Islet precursor cell (in vitro differentiated cells): ENCODE measurements around the gene MOB3C.

Experiments
- DNase-seq: peaks from one replicate; pipeline ENCODE4 v3.0.0-alpha.2; 2018

Gene MOB3C

GRCh38 chr1:46603858-46604549, 12.6 kb downstream of the MOB3C start, which contains the start of gene MKNK1:
TSS of gene MKNK1 (minus strand) at chr1:46604268. CDS start at chr1:46583327, 20,941 bp downstream.
- peak; percentile 99 for DNase-seq

- no peak for DNase-seq
Observed at GRCh38 chr1:46603481-46603857, 13.1 kb downstream of the MOB3C start.

- DNase-seq, result no peak
Observed at GRCh38 chr1:46601257-46602007, 15.2 kb downstream of the MOB3C start.

- no peak for DNase-seq
Observed at GRCh38 chr1:46599059-46599970, 17.3 kb downstream of the MOB3C start.

GRCh38 chr1:46596846-46597245, 19.8 kb downstream of the MOB3C start:
- peak; percentile 77 for DNase-seq

- DNase-seq, result no peak
Observed at GRCh38 chr1:46596036-46596435, 20.6 kb downstream of the MOB3C start.

- DNase-seq, result no peak
Observed at GRCh38 chr1:46595127-46595526, 21.5 kb downstream of the MOB3C start.

- DNase-seq, result no peak
Observed at GRCh38 chr1:46594063-46594462, 22.5 kb downstream of the MOB3C start.

GRCh38 chr1:46592823-46593222, 23.8 kb downstream of the MOB3C start:
- no peak for DNase-seq

GRCh38 chr1:46589529-46589928, 27.1 kb downstream of the MOB3C start:
- DNase-seq, result no peak

GRCh38 chr1:46587069-46587468, 29.5 kb downstream of the MOB3C start:
- DNase-seq, result no peak

GRCh38 chr1:46585312-46585938, 31.2 kb downstream of the MOB3C start:
- no peak for DNase-seq

GRCh38 chr1:46583494-46583893, 33.1 kb downstream of the MOB3C start:
- DNase-seq, result no peak

GRCh38 chr1:46582972-46583371, 33.6 kb downstream of the MOB3C start:
- no peak for DNase-seq

GRCh38 chr1:46581681-46582455, 34.7 kb downstream of the MOB3C start:
- DNase-seq, result no peak

- DNase-seq, result no peak
Observed at GRCh38 chr1:46580140-46580903, 36.3 kb downstream of the MOB3C start.

GRCh38 chr1:46577671-46578070, 38.9 kb downstream of the MOB3C start:
- no peak for DNase-seq

GRCh38 chr1:46576596-46576995, 40.0 kb downstream of the MOB3C start:
- DNase-seq, result no peak

- DNase-seq, result no peak
Observed at GRCh38 chr1:46575778-46576177, 40.8 kb downstream of the MOB3C start.

GRCh38 chr1:46575300-46575699, 41.3 kb downstream of the MOB3C start:
- DNase-seq, result no peak

GRCh38 chr1:46571691-46572225, 44.9 kb downstream of the MOB3C start:
- no peak for DNase-seq
